Gastroesophageal sphincter (tissue), 3 donors: ENCODE measurements around the gene DFFB.

Experiments used
- EP300 ChIP-seq: sonication (generic); formaldehyde crosslinking; IDR thresholded peaks from one replicate; pipeline ENCODE4 v1.6.1; 2017; ENCODE audit warnings: antibody characterized with exemption, mild to moderate bottlenecking
- POLR2A ChIP-seq, 2 donors: fragments of 450-650 bp; IDR thresholded peaks; one replicate each; pipeline ENCODE4 v1.6.1; 2017; ENCODE audit warnings: antibody characterized with exemption in 2 of 2, mild to moderate bottlenecking in 2 of 2, moderate library complexity in 1 of 2
- POLR2AphosphoS5 ChIP-seq: sonication (generic); formaldehyde crosslinking; IDR thresholded peaks from one replicate; pipeline ENCODE4 v1.6.1; 2017; ENCODE audit warnings: antibody characterized with exemption
- TF ChIP-seq, protein P1 (sequence below), 4 experiments: fragments of 200-600 bp in 2 of 4; fragments of 450-650 bp in 2 of 4; sonication (generic) in 1 of 4; IDR thresholded peaks; one replicate each; pipeline ENCODE4 v1.5.1; 2017 to 2019; ENCODE audit warnings: antibody characterized with exemption in 4 of 4, mild to moderate bottlenecking in 2 of 4, moderate library complexity in 2 of 4

DNA sequence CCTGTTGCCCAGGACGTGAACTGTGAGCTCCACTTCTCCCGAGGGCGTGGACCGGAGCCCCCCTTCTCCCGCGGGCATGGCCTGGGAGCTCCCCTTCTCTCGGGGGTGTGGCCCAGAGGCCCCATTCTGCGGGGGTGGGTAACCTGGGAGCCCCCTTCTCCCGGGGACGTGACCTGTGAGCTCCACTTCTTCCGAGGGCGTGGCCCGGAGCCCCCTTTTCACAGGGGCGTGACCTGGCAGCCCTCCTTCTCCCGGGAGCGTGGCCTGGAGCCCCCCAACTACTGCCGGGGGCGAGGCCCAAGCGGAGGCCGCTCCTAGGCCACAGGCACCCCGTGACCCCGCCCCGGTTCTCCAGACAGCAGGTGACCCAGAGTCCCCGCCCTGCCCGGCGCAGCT lies 42.5 kb downstream of the DFFB start:
- TF ChIP-seq, protein P1, sequence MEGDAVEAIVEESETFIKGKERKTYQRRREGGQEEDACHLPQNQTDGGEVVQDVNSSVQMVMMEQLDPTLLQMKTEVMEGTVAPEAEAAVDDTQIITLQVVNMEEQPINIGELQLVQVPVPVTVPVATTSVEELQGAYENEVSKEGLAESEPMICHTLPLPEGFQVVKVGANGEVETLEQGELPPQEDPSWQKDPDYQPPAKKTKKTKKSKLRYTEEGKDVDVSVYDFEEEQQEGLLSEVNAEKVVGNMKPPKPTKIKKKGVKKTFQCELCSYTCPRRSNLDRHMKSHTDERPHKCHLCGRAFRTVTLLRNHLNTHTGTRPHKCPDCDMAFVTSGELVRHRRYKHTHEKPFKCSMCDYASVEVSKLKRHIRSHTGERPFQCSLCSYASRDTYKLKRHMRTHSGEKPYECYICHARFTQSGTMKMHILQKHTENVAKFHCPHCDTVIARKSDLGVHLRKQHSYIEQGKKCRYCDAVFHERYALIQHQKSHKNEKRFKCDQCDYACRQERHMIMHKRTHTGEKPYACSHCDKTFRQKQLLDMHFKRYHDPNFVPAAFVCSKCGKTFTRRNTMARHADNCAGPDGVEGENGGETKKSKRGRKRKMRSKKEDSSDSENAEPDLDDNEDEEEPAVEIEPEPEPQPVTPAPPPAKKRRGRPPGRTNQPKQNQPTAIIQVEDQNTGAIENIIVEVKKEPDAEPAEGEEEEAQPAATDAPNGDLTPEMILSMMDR (IDR thresholded peaks at IDR 0.05) = no peak
- no peak for TF ChIP-seq POLR2A (IDR thresholded peaks at IDR 0.05)
- no peak for TF ChIP-seq EP300
- no peak for TF ChIP-seq POLR2AphosphoS5
